ENCODE results near the gene PRKCA.

The PRKCA gene

DNA sequence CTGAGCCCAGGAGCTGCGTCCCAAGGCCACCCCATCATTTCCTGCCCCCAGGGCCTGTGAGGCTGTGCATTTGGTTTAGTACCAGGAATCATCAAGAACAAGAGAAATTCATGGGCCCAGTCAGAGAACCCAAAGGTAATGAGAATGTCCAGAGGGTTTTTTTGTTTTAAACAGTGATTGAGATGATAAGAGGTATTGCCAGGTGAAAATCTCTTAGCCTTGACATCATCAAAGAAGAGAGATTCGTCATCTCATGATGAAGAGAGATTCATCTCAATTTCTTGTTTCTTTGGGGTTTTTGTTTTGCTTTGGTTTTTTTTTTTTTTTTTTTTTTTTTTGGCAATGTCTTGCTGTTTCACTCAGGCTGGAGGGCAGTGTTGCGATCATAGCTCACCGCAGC is 361.9 kb downstream of the PRKCA start:
- no peak for DNase-seq

DNA sequence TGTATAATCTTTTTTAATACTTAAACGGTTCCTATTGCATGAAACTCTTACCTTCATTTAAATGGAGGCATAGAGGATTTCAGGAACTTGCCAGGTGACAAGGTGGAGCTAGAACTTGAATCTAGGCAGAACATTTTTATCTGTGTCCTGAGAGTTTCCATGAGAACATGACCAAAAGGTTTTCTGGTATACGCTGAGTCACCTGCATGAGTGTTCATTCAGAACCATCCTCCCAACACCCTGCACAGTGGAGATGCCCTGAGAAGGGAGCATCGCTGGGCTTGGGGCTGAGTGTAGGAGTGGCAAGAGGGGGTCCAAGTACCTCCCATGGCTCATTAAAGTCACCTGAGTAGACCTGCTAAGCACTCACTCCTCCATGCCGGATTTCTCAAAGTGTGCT is 362.8 kb downstream of the PRKCA start:
- DNase-seq, result no peak

DNA sequence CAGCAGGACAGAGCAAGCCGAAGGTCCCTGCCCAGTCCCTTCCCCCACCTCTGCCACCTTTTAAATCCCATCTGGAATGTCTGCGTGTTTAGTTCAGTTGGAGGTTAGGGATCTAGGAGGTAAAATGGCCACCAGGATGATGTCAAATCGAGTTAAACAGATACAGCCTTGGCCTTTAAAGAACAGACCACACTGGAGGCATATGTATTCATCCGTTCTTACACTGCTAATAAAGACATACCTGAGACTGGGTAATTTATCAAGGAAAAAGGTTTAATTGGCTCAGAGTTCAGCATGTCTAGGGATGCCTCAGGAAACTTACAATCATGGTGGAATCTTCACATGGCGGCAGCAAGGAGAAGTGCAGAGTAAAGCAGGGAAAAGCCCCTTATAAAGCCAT is 364.7 kb downstream of the PRKCA start:
- no peak for DNase-seq

DNA sequence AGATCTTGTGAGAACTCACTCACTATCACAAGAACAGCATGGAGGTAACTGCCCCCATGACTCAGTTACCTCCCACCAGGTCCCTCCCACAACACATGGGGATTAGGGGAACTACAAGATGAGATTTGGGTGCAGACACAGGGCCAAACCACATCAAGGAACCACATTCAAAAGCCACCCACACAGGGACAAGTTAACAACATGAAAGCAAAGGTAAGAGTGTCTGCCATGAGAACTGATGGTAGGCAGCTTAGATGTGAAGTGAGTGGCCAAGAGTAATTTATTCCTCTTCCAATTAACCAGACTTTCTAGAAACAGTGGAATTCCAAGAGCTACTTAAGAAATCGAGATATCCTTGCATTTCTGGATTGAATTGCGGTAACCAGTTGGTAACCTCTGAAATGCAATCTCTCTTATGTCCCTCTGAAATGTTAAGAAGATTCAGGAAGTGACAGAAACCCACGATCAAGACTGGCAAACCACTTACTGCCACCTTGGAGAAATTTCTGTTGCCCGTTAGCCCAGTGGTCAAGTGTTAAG is 365.1 kb downstream of the PRKCA start:
- peak in 4 of 5 donors; percentile 36 to 49 (median 40) for DNase-seq

DNA sequence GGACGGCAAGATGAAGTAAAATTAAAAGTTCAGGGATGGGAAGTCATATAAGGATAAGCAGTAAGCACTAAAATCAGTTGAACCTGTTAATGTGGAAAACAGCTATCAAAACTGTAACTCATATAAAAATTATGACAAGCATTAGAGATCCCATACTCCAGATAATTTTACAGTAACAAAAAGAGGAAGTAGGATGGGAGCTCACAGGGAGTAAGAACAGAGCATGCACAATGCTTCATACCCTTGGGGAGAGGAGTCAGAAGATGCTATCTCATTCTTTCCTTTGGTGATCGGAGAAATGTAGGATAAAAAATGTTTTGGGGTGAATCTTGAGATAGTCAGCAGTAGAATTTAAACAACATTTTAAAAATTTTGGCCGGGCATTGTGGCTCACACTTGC is 367.8 kb downstream of the PRKCA start:
- DNase-seq, result no peak

DNA sequence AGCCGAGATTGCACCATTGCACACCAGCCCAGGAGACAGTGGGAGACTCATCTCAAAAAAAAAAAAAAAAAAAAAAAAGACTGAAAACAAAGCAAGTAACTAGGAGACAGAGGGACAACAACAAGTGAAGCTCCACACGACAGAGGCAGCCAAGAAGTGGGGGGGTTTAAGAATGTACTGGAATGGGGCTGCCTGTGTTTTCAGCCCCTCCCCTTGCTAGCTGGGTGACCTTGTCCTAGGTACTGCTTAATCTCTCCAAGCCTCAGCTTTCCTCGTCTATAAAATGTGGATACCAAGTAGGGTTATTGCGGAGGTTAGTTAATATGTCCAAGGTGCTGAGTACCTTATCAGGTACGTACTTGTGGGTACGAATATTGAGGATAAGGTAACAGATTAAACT is 368.7 kb downstream of the PRKCA start:
- DNase-seq, result no peak

DNA sequence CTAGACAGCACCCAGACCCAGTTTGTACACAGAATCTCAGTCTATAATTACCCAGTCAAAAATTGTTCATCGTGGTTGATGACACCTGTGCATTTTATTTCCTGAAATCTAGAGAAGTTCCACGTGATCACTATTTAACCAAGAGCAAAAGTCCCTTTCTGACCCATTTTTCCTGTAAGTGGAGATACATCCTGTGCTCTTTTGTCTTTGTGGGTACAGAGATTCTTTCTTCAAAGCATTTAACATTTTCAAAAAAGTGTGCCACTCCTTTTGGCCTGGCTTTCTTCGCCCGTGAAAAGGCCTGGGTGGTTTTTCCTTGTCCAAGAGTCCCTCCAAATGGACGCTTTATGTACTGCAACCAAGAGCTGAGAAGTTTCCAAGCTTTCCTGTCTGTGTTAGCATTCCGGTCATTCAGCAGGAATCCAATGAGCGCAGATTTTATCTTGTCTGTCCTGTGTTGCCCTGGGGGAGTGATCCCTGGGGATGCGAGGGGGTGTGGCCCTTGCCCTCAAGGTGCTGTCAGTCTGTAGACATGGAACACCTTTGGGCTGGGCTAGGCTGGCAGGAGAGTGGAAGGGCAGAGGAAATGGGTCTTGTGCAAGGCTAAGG is 371.4 kb downstream of the PRKCA start:
- peak in 4 of 5 donors; percentile 34 to 69 (median 40) for DNase-seq

DNA sequence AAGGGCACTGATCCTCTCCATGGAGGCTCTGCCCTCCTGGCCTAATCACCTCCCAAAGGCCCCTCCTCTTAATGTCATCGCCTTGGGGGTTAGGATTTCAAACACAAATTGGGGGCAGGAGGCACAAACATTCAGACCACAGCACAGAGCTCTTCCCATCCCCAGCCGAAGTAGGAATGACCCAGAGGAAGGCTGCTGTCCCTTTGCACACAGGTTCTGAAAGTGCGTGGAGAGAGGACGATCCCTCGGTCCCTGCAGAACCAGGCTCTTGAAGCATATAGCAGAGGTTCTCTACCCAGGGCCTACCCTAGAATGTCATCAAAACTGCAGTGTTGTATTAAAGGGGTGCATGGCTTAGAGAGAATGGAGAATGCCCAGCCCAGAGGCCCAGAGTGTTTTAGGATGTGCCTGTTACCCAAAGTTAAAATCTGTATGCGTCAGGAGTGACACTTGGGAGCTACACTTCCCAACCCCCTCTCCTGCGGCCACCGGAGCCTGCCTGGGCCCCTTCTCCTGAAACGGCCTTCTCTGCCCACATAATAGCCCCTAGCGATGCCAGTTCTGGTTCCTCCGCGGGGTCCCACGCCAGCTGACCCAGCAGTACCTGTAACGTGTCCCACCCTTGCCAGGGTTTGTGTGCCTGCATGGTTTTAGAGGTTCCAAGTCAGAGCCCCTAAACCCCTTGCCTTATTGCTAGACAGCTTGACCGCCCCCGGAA is 373.0 kb downstream of the PRKCA start:
- DNase-seq, result no peak

DNA sequence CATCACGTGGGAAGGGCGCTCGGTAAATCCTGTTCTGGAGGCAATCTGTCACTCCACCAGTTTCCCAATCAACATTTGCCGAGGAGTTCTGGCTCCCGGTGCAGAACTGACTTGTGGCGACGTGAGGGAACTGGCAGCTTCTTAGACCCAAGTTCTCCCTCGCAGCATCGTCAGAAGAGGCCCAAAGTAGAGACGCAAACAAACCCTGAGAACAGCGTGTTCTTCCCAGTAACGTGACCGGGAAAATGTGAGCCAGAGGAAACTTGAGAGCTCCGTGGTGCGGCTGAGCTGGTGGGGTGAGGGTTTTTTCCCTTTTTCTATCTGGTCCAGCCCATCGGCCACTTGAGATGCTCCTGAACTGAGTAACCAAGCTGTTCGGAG is 373.6 kb downstream of the PRKCA start:
- no peak for DNase-seq

DNA sequence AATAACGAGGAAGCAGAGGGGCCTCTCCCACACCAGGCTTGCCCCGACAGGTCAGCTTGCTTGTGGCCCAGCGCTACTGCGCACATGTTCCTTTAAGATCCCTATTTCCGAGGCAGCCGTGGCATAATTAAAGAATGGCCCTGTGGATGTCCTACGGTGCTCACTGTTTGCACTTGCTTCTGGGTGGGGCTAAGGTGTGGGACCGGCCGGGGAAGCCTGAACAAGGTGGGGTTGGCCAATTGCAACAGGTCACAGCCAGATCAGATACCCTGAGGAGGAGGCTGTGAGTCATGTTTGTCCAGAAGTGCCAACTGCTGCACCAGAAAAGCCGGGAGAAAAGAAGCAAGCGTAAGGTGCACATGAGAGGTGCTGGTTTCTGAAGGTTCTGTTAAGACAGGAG is 374.0 kb downstream of the PRKCA start:
- no peak for DNase-seq

DNA sequence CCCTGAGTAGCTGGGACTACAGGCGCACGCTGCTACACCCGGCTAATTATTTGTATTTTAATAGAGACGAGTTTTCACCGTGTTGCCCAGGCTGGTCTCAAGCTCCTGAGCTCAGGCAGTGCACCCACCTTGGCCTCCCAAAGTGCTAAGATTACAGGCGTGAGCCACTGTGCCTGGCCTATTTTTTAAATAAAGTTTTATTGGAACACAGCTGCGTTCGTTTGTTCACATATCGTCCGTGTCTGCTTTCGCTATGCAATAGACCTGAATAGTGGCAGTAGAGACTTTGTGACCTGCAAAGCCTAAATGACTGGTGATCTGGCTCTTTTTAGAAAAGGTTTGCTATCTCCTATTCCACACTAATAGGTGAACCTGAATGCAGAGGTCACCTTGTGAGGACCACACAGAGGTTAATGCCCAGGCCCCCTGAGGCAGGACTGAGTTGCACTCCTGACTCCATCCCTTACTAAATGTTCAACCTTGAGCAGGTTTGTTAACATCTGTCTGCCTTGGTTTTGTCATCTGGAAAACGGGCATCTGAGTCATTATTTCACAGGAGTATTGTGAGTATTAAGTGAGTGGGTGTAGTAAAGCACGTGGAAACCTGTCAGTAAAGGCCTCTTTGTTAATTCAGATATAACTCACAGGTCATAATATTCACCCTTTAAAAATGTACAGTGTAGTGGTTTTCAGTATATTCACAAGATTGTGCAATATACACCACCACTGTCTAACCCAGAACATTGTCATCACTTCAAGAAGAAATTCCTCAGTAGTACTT is 375.0 kb downstream of the PRKCA start:
- DNase-seq, result no peak

DNA sequence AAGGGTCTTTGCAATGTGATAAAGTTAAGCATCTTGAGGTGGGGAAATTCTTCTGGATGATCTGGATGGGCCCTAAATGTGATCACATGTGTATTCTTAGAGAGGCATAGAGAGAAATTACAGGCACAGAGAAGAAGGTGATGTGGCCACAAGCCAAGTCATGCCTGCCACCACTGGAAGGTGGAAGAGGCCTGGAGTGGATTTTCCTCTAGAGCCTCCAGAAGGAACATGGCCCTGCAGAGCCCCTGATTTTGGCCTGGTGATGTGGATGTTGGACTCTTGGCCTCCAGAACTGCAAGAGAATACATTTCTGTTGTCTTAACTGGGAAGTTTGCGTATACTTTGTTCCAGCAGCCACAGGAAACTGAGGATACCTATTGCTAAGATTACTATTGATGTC is 375.6 kb downstream of the PRKCA start:
- DNase-seq, result no peak

DNA sequence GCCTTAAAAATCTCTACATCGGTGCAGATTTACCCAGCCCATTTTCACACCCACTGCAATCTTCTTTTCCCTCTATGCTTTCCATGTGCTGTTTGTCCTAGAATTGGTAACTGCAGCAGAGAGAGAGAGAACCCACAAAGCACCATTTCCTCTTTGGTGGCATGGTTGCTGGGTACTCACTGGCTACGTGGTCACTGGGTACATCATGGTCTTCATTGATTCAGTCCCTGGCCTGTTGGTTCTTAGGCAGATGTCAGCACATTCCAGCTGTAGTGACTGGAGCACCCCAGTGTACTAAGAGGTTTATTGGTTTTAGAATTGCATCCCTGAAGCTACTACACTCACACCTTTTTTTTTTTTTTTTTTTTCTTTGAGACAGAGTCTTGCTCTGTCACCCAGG is 376.4 kb downstream of the PRKCA start:
- DNase-seq, result no peak

DNA sequence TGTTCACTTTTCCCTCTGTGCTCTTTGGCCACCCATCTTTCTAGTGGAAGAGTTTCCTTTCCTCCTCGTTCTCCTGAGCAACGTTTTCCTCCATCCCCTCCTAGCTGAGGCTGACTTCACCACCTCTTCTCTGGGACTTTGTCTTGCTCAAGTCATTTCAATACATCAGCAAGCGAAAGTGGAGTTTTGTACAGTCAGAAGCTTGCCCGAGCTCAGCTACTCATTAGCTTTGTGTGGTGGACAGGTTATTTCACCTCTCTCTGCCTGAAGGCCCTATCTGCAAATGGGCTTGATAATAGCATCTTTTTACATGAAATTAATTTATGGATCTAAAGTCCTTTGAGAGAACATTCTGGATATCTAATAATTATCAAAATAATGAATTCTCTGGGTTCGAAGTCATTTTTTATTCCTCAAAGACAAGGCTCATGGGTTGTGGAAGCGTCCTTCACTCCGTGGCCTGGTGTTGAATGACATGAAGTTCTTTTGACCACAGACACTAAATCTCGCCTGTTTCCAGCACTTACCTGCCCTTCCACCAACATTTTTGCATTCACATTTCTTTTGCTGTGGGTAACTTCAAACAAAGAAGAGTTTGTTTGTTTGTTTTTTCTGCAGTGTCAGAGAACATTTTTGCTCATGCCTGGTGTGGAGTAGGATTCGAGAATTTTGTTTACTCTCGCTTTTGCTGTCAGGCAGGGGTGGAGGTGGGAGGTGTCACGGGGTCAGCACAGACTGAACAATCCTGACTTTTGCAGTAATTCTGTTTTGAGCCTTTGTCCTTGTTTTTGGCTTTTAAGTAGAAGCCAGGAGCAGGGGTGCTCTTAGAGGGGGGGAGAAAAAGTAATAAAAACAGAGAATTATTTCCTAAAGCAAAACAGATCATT is 377.5 kb downstream of the PRKCA start:
- DNase-seq, result no peak

DNA sequence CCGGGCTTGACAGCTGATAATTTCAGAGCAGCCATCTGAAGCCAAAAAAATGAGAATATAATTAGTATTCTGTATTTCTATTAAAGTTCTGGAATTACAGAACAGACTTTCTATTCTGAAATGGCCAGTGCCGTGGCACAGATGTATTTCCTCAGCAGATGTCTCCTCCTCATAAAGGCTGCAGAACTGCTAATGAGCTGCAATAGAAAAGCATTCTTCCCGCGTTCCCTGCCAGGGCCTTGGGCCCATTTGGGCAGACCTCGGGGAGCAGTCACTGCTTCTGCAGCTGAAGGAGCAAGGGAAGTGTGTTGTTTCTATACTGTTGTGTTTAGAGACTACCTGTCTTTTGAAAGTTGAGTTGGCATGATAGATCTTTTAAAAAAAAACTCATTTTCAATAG is 379.9 kb downstream of the PRKCA start:
- no peak for DNase-seq

DNA sequence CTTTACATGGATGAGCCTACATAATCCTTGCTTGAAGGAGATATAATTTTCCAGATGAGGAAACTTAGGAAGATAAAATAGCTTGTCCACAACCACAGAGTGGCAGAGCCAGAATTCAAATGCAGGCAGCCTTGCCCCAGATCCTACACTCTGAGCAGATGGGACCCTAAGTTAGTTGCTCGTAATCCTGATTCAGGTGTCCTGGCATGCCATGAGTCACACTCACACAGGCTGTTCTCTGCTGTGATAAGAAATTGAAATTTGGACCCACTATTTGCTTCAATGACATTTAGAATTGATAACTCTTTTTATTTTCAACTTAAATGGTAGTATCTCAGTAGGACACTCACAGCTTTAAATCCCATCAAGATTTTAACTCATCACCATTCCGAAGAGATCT is 381.8 kb downstream of the PRKCA start:
- no peak for DNase-seq

DNA sequence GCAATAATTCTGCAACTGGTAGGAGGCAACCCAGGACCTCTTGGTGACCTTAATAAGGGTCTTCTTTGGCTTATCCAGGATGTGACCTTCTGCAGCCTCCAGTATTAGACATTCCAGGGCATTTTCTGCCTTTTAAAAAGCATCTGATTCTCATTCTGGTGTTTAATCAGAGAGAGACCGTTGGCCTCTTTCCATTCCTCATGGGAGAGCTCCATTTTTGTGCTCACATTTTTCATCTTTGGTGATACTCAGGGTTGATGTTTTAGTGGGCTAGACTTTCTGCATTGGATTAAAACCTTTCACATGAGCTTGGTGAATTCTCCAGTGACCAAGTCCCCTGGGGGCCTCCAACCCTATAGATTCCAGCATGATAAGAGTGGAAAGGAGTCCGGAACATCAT is 382.3 kb downstream of the PRKCA start:
- no peak for DNase-seq

DNA sequence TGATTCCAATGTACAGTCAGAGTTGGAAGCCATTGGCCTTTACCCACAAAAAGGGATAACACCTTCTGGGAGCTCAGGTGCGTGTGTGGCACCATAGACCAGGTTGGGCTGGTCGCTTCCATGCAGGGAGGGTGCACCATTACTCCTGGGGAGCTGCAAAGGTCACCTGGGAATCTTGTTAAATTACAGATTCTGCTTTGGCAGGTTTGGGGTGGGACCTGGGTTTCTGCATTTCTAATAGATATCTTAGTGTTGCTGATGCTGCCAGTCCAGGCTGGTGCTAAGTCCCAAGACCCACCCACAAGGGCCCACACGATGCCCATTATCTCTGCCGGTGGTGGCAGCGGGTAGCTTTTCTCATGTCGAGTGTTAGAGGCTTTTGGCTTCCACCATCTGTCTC is 384.2 kb downstream of the PRKCA start:
- DNase-seq, result no peak

DNA sequence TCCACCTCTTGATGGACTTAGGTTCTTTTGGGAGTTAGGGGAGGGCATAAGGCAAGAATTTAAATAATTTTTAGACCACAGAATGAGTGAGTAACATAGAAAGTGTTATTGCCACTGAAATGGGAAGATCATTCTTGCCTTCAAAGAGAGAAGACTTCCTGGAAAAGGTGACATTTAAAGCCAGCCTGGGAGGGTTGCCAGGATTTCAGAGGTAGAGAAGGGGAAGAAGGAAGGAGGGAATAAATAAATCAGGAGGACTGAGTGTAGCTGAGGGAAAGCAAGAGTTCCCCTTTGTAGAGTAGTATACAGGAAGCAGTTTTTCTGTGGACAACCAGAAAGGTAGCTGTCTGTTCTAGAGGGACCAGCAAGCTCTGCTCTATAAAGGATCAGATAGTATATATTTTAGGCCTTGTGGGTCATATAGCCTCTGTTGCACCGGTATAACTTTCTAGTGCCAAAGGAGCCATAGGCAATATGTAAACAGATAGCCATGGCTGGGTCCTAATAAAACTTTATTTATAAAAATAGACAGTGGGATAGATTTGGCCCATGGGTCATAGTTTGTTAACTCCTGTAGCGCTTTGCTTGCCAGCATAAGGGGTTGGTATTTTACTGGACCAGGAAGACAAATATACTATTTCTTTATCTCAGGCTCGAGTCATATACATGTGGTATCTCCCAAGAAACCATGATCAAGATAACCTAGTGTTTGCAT is 385.3 kb downstream of the PRKCA start:
- DNase-seq, result no peak

DNA sequence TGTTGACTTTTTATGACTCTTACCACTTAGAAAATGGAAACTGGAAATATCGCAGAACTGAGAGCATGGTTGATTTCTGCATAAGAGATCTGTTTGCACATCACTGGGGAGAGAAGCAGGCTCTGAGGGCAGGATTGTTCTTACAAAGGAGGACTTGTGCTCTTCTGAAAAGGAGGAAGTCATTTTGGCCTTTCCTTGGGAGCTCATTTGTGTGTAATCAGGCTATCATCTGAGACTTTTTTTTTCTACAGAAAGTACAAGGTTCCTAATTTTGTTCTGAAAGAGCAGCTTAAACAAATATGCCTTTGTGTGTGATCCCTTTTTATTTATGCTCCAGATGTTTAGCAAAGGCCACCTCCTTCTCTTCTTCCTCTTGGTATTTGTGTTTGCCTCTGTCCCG is 386.8 kb downstream of the PRKCA start:
- DNase-seq, result no peak

DNA sequence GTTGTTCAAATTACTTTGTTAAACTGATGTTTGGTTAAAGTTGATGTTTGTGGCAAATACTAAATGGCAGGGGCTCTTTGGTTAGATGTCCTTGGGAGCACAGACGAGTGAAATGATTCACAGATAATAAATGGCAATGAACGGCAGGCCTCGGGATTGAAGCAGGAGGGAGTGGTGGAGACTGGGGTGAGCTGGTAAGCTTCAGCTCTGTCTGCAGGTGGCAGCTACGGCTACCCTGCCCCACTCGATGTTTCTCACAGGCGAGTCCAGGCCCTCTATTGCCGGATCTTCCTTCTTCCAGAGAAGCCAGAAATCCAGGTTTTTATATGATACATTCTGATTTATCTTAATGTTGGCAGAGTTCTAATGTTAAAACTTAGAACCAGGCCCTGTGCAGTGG is 387.8 kb downstream of the PRKCA start:
- DNase-seq, result no peak

Measured in T-helper 1 cell (primary cell).